HCT116 (cell line): ENCODE measurements around the gene PHYH. TPM values are rescaled to one million over a fixed set of nuclear protein-coding genes. Genes with fewer than 3 reads are reported as not detected.

Experiments
- ATAC-seq: fragments of 200-7000 bp; cut with Tn5 transposase; 2 replicates; pipeline ENCODE4 v1.9.1; 2020; ENCODE audit warnings: mild to moderate bottlenecking, moderate library complexity
- BruUV-seq: library from RNA; stranded (reverse); fragments of 400-500 nt; replicated peaks from 2 replicates; lab custom pipeline; 2021; lab: Mats Ljungman, UMichigan
- CTCF ChIA-PET: fragments of 300-600 bp; sonication (Branson Sonifier 250); formaldehyde crosslinking; loops from one replicate; lab custom pipeline; 2021; ENCODE audit warnings: antibody characterized with exemption; lab: Charles Lee
- POLR2A ChIA-PET: fragments of 300-600, 350-600 bp; sonication (Branson Sonifier 250); formaldehyde crosslinking; loops from one replicate; lab custom pipeline; 2021; ENCODE audit warnings: antibody characterized with exemption; lab: Charles Lee
- RAD21 ChIA-PET, 2 experiments: fragments of 300-600 bp; sonication (Branson Sonifier 250); formaldehyde crosslinking; loops; one replicate each; lab custom pipeline; 2023; ENCODE audit warnings: low total read pairs in 2 of 2; ENCODE audit not compliant: uncharacterized antibody in 2 of 2, unreplicated experiment in 2 of 2, low non-redundant PET in 1 of 2; lab: Charles Lee
- DNase-seq: peaks from one replicate; pipeline ENCODE4 v3.0.0-alpha.2; 2010; ENCODE audit warnings: low read depth, low spot score
- H2AFZ ChIP-seq: fragments of 200-600 bp; shearing (Covaris generic), sonication (generic); 2 replicates; pipeline ENCODE4 v1.6.1; 2017; ENCODE audit warnings: low read depth, mixed run types, mixed read lengths, antibody characterized with exemption, low read length; ENCODE audit not compliant: poor library complexity, severe bottlenecking
- H3K27ac ChIP-seq: 2 replicates; pipeline ENCODE4 v1.5.1; 2012; ENCODE audit warnings: low read depth, low read length
- H3K27me3 ChIP-seq: fragments of 200-600 bp; sonication (generic); 2 replicates; pipeline ENCODE4 v1.6.1; 2016; ENCODE audit warnings: mixed run types, low read length, mixed read lengths; ENCODE audit not compliant: insufficient read depth
- H3K36me3 ChIP-seq, 2 experiments: fragments of 200-500 bp in 1 of 2; fragments of 200-600 bp in 1 of 2; sonication (Bioruptor generic) in 1 of 2; sonication (generic) in 1 of 2; 2 replicates each; pipeline versions ENCODE4 v1.5.1 to v1.6.1; 2014 to 2016; ENCODE audit warnings: low read length in 2 of 2, inconsistent platforms in 1 of 2, mixed read lengths in 1 of 2, mixed run types in 1 of 2; ENCODE audit not compliant: insufficient read depth in 2 of 2, control insufficient read depth in 1 of 2
- H3K4me1 ChIP-seq, 2 experiments: fragments of 200-600 bp in 1 of 2; sonication (generic) in 1 of 2; 2 replicates each; pipeline versions ENCODE4 v1.5.1 to v1.6.1; 2012 to 2017; ENCODE audit warnings: low read length in 2 of 2, inconsistent platforms in 1 of 2, mild to moderate bottlenecking in 1 of 2, mixed read lengths in 1 of 2, mixed run types in 1 of 2, moderate library complexity in 1 of 2; ENCODE audit not compliant: insufficient read depth in 2 of 2, control insufficient read depth in 1 of 2
- H3K4me2 ChIP-seq: fragments of 200-600 bp; sonication (generic); 2 replicates; pipeline ENCODE4 v1.6.1; 2017; ENCODE audit warnings: mixed run types, low read length, mixed read lengths
- H3K4me3 ChIP-seq, 2 experiments: fragments of 200-600 bp in 1 of 2; sonication (generic) in 1 of 2; replicated peaks in 1 of 2; 2 replicates each; pipeline ENCODE4 v1.5.1; 2011 to 2016; ENCODE audit warnings: low read length in 2 of 2, control low read depth in 1 of 2, low read depth in 1 of 2, mild to moderate bottlenecking in 1 of 2, mixed read lengths in 1 of 2, mixed run types in 1 of 2
- H3K79me2 ChIP-seq: fragments of 200-600 bp; sonication (generic); 2 replicates; pipeline ENCODE4 v1.6.1; 2017; ENCODE audit warnings: mild to moderate bottlenecking, mixed run types, low read length, moderate library complexity, mixed read lengths; ENCODE audit not compliant: insufficient read depth
- H3K9ac ChIP-seq: fragments of 200-600 bp; sonication (generic); 2 replicates; pipeline ENCODE4 v1.6.1; 2016; ENCODE audit warnings: low read length, mixed read lengths
- H3K9me2 ChIP-seq: fragments of 200-600 bp; sonication (generic), shearing (Covaris generic); 2 replicates; pipeline ENCODE4 v1.6.1; 2017; ENCODE audit warnings: mixed run types, mild to moderate bottlenecking, moderate library complexity; ENCODE audit not compliant: insufficient read depth
- H3K9me3 ChIP-seq, 2 experiments: fragments of 200-500 bp in 1 of 2; fragments of 200-600 bp in 1 of 2; sonication (Bioruptor generic) in 1 of 2; sonication (generic) in 1 of 2; 2 replicates each; pipeline ENCODE4 v1.6.1; 2014 to 2017; ENCODE audit warnings: low read length in 2 of 2, mixed read lengths in 2 of 2, inconsistent platforms in 1 of 2, low read depth in 1 of 2, mild to moderate bottlenecking in 1 of 2, mixed run types in 1 of 2, moderate library complexity in 1 of 2; ENCODE audit not compliant: control insufficient read depth in 1 of 2, insufficient read depth in 1 of 2
- H4K20me1 ChIP-seq: fragments of 200-600 bp; sonication (generic), shearing (Covaris generic); 2 replicates; pipeline ENCODE4 v1.6.1; 2017; ENCODE audit warnings: mixed run types, mild to moderate bottlenecking, moderate library complexity; ENCODE audit not compliant: insufficient read depth
- ELF1 ChIP-seq: IDR thresholded peaks from 2 replicates; pipeline ENCODE4 v1.6.1; 2012; ENCODE audit warnings: low read depth, borderline replicate concordance
- EZH2phosphoT487 ChIP-seq: fragments of 200-600 bp; IDR thresholded peaks from 2 replicates; pipeline ENCODE4 v1.6.1; 2018; ENCODE audit warnings: antibody characterized with exemption, borderline replicate concordance
- FOSL1 ChIP-seq: IDR thresholded peaks from 2 replicates; pipeline ENCODE4 v1.6.1; 2012; ENCODE audit warnings: low read depth
- JUND ChIP-seq: IDR thresholded peaks from 2 replicates; pipeline ENCODE4 v1.6.1; 2012
- MAX ChIP-seq: IDR thresholded peaks from 2 replicates; pipeline ENCODE4 v1.6.1; 2012
- RAD21 ChIP-seq: IDR thresholded peaks from 2 replicates; pipeline ENCODE4 v1.6.1; 2012; ENCODE audit warnings: low read depth, mild to moderate bottlenecking
- SRF ChIP-seq: IDR thresholded peaks from 2 replicates; pipeline ENCODE4 v1.6.1; 2012; ENCODE audit warnings: low read depth
- TCF7L2 ChIP-seq: IDR thresholded peaks from 2 replicates; pipeline ENCODE4 v1.7.0; 2011; ENCODE audit warnings: borderline replicate concordance, inconsistent platforms; ENCODE audit not compliant: insufficient read depth, insufficient read length; ENCODE audit errors: extremely low read depth
- ZFX ChIP-seq: fragments of 450-650 bp; IDR thresholded peaks from 2 replicates; pipeline ENCODE4 v1.6.1; 2017
- ZNF274 ChIP-seq: fragments of 200-500 bp; sonication (Bioruptor generic); IDR thresholded peaks from 2 replicates; pipeline ENCODE4 v1.6.1; 2014; ENCODE audit warnings: mild to moderate bottlenecking, low read depth, low read length, inconsistent platforms
- intact Hi-C: fragments of 100-400 bp; cut with micrococcal nuclease; formaldehyde crosslinking; loops from 2 replicates; pipeline ENCODE4 v1.10.0; 2022
- total RNA-seq: library from RNA; stranded (reverse); gene quantifications from one replicate; pipeline ENCODE4 v1.2.1, GENCODE V29; 2021; ENCODE audit not compliant: unreplicated experiment
- TF ChIP-seq, protein P1 (sequence below), 3 experiments: fragments of 200-600 bp in 1 of 3; sonication (generic) in 1 of 3; IDR thresholded peaks in 2 of 3; conservative IDR thresholded peaks in 1 of 3; 2 replicates each; pipeline ENCODE4 v1.5.1; 2012 to 2017; ENCODE audit warnings: low read depth in 2 of 3, low read length in 2 of 3, antibody characterized with exemption in 1 of 3, borderline replicate concordance in 1 of 3, control low read depth in 1 of 3, mild to moderate bottlenecking in 1 of 3, mixed read lengths in 1 of 3, mixed run types in 1 of 3, moderate library complexity in 1 of 3; ENCODE audit not compliant: insufficient read depth in 1 of 3
- TF ChIP-seq, protein P2 (sequence below): IDR thresholded peaks from 2 replicates; pipeline ENCODE4 v1.6.1; 2012
- TF ChIP-seq, protein P3 (sequence below): IDR thresholded peaks from 2 replicates; pipeline ENCODE4 v1.6.1; 2011; ENCODE audit warnings: mild to moderate bottlenecking, low read length, moderate library complexity; ENCODE audit not compliant: insufficient replicate concordance; ENCODE audit errors: extremely low read depth

The PHYH gene
- total RNA-seq, 1 experiment from 2014 or later: 15.3 TPM

DNA sequence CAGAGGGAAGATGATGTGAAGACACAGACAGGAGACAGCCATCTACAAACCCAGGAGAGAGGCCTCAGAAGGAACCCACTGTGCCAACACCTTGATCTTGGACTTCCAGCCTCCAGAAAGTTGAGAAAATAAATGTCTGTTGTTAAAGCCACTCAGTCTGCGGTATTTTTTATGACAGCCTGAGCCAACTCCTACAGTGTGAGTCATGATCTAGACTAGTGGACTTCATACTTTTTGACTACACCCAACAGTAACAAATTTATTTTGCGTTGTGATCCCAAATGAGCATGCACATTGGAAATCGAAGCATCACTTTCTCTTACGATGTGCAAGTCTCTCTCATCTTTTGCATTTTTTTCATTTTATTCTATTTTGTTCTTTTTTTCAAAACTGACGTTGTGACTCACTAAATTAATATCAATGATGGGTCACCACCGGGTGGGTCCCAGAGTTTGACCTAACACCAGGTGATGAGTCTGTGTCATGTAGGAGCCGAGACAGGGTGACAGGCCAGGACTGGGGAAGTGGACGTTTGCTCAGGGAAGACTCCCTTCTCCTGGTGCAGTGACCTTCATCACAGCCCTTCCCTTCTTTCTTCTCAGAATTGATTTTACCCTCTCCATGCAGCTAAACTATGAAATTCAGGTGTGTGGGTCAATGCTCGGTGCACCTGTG lies 28.9 kb downstream of the PHYH start:
- RAD21 ChIA-PET: no interaction called here
- peak; percentile 64 for ATAC-seq
- Histone ChIP-seq H3K4me2 (peak overlapping the region; percentile 57), H3K79me2 (no peaks in the 10 kb centered on the region), H4K20me1 (no peaks in the 10 kb centered on the region), H3K4me1 (peaks cover 12 to 18% of the 10 kb centered on the region in 2 experiments), H3K4me3 (no peak overlapping the region), H3K9ac (no peak overlapping the region), H3K36me3 (no peaks in the 10 kb centered on the region), H3K9me3 (no peaks in the 10 kb centered on the region), H3K9me2 (no peaks in the 10 kb centered on the region), H3K27me3 (no peaks in the 10 kb centered on the region), H3K27ac (no peak overlapping the region), H2AFZ (peak overlapping the region; percentile 52)
- TF ChIP-seq FOSL1 (peak; percentile 55), JUND (peak; percentile 10; the same call in 1 of the 2 replicates), ZFX (no peak)
- intact Hi-C loops: no loop called here
- DNase-seq: peak; percentile 19
- BruUV-seq: no TSS peak
- POLR2A ChIA-PET: no interaction called here
- CTCF ChIA-PET: interaction anchor here (2.1 kb wide), 1 partner anchor 32 kb away, joined by 11 read pairs; no protein-coding TSS in a partner anchor

DNA sequence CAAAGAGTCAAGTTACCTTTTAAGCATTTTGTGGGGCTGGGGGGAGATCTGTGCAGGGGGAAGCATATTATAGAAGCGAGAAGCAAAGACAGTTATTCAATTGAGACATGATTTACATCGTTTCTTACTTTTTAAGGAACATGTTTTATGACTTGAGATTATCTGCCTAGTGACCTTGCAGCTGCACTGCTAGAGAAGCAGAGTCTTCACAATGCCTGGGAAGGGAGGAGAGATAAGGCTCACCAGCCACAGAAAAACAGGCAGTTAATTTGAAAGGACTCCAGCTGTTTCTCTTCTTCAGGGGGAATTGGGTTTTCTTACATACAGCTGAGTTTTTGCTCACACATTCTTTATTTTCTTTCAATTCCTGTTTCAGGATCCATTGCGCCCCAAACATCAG lies 31.0 kb downstream of the PHYH start:
- Histone ChIP-seq H3K4me2 (no peak overlapping the region), H3K36me3 (no peaks in the 10 kb centered on the region), H3K9me2 (no peaks in the 10 kb centered on the region), H3K79me2 (no peaks in the 10 kb centered on the region), H3K4me3 (no peak overlapping the region), H3K4me1 (peaks cover 12 to 18% of the 10 kb centered on the region in 2 experiments), H3K27ac (no peak overlapping the region), H3K9me3 (no peaks in the 10 kb centered on the region), H3K9ac (no peak overlapping the region), H2AFZ (no peak overlapping the region), H3K27me3 (no peaks in the 10 kb centered on the region), H4K20me1 (no peaks in the 10 kb centered on the region)
- POLR2A ChIA-PET: no interaction called here
- no TSS peak for BruUV-seq
- CTCF ChIA-PET: no interaction called here
- no peak for DNase-seq
- RAD21 ChIA-PET: no interaction called here
- intact Hi-C loops: no loop called here
- no peak for ATAC-seq
- TF ChIP-seq JUND: no peak
- TF ChIP-seq, protein P1, sequence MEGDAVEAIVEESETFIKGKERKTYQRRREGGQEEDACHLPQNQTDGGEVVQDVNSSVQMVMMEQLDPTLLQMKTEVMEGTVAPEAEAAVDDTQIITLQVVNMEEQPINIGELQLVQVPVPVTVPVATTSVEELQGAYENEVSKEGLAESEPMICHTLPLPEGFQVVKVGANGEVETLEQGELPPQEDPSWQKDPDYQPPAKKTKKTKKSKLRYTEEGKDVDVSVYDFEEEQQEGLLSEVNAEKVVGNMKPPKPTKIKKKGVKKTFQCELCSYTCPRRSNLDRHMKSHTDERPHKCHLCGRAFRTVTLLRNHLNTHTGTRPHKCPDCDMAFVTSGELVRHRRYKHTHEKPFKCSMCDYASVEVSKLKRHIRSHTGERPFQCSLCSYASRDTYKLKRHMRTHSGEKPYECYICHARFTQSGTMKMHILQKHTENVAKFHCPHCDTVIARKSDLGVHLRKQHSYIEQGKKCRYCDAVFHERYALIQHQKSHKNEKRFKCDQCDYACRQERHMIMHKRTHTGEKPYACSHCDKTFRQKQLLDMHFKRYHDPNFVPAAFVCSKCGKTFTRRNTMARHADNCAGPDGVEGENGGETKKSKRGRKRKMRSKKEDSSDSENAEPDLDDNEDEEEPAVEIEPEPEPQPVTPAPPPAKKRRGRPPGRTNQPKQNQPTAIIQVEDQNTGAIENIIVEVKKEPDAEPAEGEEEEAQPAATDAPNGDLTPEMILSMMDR (IDR thresholded peaks at IDR 0.05 in 2 of 3, conservative IDR thresholded peaks at IDR 0.05 in 1 of 3; ENCODE audit: borderline replicate concordance in 1 of 3, insufficient read depth in 1 of 3, low read depth in 2 of 3, low read length in 2 of 3): no peak
- TF ChIP-seq FOSL1: no peak
- no peak for TF ChIP-seq MAX
- TF ChIP-seq TCF7L2: no peak
- TF ChIP-seq ELF1: no peak
- TF ChIP-seq, protein P2, sequence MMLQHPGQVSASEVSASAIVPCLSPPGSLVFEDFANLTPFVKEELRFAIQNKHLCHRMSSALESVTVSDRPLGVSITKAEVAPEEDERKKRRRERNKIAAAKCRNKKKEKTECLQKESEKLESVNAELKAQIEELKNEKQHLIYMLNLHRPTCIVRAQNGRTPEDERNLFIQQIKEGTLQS: no peak
- TF ChIP-seq ZNF274: no peak
- TF ChIP-seq RAD21: no peak
- TF ChIP-seq, protein P3, sequence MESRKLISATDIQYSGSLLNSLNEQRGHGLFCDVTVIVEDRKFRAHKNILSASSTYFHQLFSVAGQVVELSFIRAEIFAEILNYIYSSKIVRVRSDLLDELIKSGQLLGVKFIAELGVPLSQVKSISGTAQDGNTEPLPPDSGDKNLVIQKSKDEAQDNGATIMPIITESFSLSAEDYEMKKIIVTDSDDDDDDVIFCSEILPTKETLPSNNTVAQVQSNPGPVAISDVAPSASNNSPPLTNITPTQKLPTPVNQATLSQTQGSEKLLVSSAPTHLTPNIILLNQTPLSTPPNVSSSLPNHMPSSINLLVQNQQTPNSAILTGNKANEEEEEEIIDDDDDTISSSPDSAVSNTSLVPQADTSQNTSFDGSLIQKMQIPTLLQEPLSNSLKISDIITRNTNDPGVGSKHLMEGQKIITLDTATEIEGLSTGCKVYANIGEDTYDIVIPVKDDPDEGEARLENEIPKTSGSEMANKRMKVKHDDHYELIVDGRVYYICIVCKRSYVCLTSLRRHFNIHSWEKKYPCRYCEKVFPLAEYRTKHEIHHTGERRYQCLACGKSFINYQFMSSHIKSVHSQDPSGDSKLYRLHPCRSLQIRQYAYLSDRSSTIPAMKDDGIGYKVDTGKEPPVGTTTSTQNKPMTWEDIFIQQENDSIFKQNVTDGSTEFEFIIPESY: no peak
- TF ChIP-seq EZH2phosphoT487: no peak
- no peak for TF ChIP-seq SRF
